ENCODE results near the gene ADK.
A peak's percentile ranks its signal among the peaks of the same experiment; 100 is the strongest.
"Not testable (repeated sequence)": the region's sequence is repeated elsewhere in the genome, so short reads cannot be mapped to it uniquely, and the experiment has no call there.

The ADK gene

DNA sequence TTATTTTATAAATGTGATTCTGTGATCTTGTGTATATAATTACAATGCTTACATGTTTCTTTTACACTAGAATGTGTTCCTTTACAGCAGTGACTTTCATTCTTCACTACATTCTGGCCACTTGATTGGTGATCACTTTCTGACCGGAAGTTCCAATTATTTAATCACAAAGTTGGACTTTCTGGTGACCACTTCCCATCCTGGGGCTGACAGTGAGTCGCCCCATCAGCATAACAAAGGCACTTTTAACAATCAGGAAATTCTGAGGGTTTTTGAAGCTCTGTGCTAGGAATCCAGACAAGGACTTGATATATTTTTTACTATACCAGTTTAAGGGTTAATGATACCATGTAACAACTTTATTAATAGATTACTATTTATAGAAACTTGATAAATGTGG, 393.1 kb downstream of the ADK start:
- no peak for DNase-seq (ENCODE audit: low read depth in 2 of 2)

GRCh38 chr10:74548676-74549075, 397.7 kb downstream of the ADK start:
- no peak for DNase-seq (ENCODE audit: low read depth in 2 of 2)

GRCh38 chr10:74556072-74556705, 405.2 kb downstream of the ADK start:
- no peak for DNase-seq (ENCODE audit: low read depth in 2 of 2)

DNA sequence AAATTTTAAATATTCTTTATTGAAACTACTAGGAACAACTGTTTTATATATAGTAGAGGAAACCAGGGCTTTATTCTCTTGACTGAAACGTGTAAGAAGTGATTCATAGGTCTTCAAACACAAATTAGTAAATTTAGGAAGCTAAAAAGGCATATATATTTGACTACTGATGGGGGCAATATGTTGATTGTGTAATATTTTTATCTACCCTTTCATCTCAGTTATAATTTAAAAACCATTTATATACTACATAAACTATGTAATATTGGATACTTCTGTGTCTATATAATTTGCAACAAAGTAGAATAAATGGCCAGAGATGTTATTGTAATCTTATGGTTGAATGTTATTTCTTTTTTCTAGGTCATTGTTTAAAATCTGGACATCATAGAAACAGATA, 406.1 kb downstream of the ADK start:
- DNase-seq (ENCODE audit: low read depth in 2 of 2) = no peak

DNA sequence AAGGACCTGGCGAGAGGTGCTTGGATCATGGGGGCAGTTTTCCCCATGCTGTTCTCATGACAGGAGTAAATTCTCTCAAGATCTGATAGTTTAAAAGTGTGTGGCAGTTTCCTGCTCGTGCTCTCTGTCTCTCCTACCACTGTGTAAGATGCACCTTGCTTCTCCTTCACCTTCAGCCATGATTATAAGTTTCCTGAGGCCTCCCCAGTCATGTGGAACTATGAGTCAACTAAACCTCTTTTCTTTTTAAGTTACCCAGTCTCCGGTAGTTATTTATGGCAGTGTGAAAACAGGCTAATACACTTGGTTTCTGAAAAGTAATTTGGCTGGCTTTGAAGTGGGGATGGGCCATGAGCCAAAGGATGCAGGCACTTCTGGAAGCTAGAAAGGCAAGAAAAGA, 407.4 kb downstream of the ADK start:
- no peak for DNase-seq (ENCODE audit: low read depth in 2 of 2)

DNA sequence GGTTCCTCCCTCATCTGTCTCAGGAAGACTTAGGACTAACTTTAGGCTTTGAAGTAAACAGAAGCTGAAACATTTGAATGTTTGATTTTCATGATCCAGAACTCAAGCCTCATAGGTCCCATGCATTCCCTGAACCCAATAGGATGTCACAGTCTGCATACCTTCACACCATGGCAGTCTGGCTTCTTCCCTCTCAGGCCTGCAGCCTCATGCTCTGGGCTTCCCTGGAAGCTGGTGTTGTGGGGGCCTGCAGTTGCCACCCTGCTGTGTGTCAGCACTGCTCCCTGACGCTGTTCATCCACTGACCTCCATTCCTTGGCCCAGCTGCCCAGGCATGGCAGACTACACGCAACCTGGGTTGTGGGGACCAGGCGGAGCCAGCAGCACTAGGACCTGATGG, 407.9 kb downstream of the ADK start:
- DNase-seq (ENCODE audit: low read depth in 2 of 2) = no peak

DNA sequence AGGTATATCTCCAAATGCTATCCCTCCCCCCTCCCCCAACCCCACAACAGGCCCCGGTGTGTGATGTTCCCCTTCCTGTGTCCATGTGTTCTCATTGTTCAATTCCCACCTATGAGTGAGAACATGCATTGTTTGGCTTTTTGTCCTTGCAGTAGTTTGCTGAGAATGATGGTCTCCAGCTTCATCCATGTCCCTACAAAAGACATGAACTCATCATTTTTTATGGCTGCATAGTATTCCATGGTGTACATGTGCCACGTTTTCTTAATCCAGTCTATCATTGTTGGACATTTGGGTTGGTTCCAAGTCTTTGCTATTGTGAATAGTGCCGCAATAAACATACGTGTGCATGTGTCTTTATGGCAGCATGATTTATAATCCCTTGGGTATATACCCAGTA, 417.9 kb downstream of the ADK start:
- not testable (repeated sequence) for DNase-seq (ENCODE audit: low read depth in 2 of 2)

- DNase-seq (ENCODE audit: low read depth in 2 of 2) = not testable (repeated sequence)
Measured at GRCh38 chr10:74573497-74573896, 422.5 kb downstream of the ADK start.

GRCh38 chr10:74575191-74575720, 424.2 kb downstream of the ADK start:
- no peak for DNase-seq (ENCODE audit: low read depth in 2 of 2)

DNA sequence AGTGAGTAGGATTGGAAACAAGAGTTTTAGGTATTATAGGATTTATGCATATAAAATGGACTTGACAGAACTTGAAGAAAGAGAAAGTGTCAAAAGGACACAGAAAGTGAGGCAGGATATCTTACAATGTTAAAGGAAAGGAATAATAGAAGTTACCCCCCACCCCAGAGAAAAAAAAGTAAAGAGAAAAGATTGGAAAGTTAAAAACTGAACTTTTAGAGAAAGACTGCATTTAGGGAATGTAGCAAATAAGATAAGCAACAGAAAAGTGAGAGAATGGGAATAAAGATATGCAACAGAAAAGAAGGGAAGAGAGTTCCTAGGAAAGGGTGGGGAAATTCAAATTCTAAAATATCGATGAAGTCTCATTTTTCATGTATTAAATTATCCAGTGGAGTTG, 424.9 kb downstream of the ADK start:
- DNase-seq (ENCODE audit: low read depth in 2 of 2) = no peak

GRCh38 chr10:74576586-74576985, 425.6 kb downstream of the ADK start:
- no peak for DNase-seq (ENCODE audit: low read depth in 2 of 2)

DNA sequence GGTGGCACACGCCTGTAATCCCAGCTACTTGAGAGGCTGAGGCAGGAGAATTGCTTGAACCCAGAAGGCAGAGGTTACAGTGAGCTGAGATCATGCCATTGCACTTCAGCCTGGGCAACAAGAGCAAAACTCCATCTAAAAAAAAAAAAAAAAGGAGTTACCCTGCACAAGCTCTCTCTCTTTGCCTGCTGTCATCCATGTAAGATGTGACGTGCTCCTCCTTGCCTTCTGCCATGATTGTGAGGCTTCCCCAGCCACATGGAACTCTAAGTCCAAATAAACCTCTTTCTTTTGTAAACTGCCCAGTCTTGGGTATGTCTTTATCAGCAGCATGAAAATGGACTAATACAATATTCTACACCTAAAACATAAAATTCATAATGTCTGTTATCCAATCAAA, 429.4 kb downstream of the ADK start:
- DNase-seq (ENCODE audit: low read depth in 2 of 2) = not testable (repeated sequence)

DNA sequence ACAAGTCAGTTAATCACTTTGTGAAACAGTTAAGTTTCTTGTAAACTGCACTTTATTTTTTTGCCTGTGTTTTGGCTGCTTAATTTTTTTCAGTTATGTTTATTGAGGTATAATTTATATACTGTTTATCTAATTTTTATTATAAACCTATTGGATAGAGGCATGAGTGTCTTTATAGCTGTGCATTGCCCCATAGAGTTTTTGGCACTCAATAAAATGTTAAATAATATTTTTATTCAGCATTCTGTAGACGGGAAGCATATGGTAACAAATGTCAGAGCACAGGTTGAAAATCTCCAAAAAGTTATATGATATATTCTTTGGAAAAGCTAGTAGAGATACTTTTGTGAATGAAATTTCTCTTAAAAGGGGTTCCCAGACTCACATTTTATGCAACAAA, 431.5 kb downstream of the ADK start:
- DNase-seq (ENCODE audit: low read depth in 2 of 2) = no peak

GRCh38 chr10:74585231-74586087, 434.4 kb downstream of the ADK start:
- no peak for DNase-seq (ENCODE audit: low read depth in 2 of 2)

DNA sequence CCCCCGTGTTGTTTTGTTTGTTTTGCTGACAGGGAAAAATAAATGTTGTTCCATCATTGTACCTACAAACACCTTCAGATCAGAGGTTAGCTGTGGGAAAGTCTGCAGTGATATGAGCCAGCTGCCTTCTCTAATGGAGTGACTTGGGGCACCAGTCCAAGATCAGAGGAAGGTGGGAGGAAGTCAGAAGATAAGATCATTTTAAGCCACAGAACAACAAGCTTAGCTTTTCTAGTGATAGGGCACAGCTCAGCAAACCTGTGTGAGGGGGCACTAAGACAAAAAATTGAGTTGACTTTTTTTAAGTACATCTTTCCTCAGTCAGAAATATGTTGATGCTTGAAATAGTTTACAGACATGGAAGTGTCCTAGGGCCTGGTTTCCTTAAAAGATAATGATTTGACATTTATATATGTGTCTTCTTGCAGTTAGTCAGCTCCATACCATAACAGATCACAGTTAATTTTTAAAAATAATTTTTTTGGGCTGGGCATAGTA, 435.1 kb downstream of the ADK start:
- peak in 1 of 2 donors; percentile 20 for DNase-seq (ENCODE audit: low read depth in 2 of 2)

DNA sequence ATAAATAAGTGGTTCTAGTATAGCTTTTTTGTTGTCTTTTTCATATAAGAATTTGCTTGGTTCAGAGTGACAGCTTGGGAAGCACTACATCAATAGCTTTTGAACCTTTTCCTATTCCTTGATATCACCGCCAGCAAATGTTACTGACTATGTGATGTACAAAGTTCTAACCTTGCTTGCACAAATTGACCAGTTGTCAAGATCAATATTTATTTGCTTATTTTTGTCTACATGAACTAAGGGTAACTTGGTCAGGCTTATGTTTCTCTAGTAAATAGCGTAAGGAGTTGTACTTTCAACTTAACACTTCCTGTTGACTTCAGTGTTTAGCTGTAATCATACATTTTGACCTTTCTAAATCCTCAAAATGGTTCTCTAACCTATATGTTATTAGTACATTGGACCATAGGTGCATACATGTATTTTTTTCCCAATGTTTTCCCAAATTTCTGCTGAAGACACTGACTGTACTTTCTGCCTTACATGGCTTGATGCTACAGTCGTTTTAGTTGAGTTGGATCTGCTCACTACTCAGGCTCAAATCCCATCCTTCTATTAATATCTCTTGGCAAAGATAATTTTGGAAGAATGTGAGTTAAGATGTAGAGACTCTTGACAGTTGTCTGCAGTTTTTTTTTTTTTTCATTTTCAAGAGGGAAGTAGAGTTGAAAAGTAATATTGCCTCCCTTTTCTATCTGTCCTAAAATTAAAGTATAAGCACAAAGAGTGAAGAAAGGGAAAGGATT, 436.3 kb downstream of the ADK start:
- no peak for DNase-seq (ENCODE audit: low read depth in 2 of 2)

GRCh38 chr10:74589226-74589673, 438.2 kb downstream of the ADK start:
- peak; percentile 57 to 78 for DNase-seq (ENCODE audit: low read depth in 2 of 2)

GRCh38 chr10:74589851-74590250, 438.8 kb downstream of the ADK start:
- DNase-seq (ENCODE audit: low read depth in 2 of 2) = no peak

GRCh38 chr10:74593470-74593869, 442.4 kb downstream of the ADK start:
- DNase-seq (ENCODE audit: low read depth in 2 of 2) = no peak

- no peak for DNase-seq (ENCODE audit: low read depth in 2 of 2)
Measured at GRCh38 chr10:74596713-74597112, 445.7 kb downstream of the ADK start.

DNA sequence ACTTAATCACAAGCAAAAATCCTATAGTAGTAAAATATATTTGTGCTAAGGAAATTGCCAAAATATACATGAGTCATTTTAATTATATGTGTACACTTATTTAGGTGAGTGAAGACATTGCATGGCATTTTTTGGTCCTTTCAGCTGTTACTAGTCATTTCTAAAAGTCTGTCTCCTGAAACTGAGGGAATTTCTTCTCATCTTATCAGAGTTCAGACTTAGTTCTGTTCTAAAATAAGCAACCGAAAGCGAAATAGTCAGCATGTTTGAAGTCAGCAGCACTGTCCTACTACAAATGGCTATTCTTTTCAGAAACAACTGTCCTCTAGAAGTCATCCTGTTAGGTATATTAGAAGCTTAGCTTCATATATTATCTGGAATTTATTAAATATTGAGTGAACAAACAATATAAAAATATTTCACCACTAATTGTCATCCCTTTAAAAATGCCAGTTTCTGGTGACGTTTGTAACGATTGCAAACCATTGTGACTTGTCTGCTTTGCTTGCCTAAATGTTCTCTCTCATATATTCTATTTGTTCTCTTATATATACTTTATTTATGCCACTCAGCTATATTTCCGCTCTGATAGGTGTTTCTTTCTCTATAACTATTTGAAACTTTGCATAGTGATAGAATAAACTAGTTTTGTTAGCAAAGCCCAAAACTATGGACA, 448.0 kb downstream of the ADK start:
- no peak for DNase-seq (ENCODE audit: low read depth in 2 of 2)

DNA sequence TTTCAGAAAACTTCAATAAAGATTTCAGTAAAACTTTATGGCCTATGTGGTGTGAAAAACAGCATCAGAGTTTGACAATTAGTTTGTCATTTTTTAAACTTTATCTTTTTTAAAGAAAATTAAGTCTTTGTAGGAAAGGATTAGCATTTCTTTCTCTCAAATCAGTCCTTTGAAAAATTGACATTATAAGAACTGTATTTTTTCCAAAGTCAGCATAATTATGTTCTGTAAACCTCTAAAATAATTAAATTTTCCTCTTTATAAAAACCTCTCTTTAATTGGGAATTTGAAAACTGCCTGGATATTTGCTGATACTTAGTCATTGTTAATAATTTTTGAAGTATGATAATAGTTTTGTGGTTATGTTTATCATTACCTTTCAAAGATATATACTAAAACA, 448.7 kb downstream of the ADK start:
- no peak for DNase-seq (ENCODE audit: low read depth in 2 of 2)

Measured in stimulated activated CD8-positive, alpha-beta memory T cell treated with anti-CD3 and anti-CD28 coated beads, Interleukin-15, amount 100 ng/mL, for 4 hours (primary cell).